HCT116 (cell line): ENCODE results near the gene FOXC2. TPM values are rescaled to one million over a fixed set of nuclear protein-coding genes. Genes with fewer than 3 reads are reported as not detected.

ENCODE experiments used
- ATAC-seq: fragments of 200-7000 bp; cut with Tn5 transposase; 2 replicates; pipeline ENCODE4 v1.9.1; 2020; ENCODE audit warnings: mild to moderate bottlenecking, moderate library complexity
- BruUV-seq: library from RNA; stranded (reverse); fragments of 400-500 nt; replicated peaks from 2 replicates; lab custom pipeline; 2021; lab: Mats Ljungman, UMichigan
- CTCF ChIA-PET: fragments of 300-600 bp; sonication (Branson Sonifier 250); formaldehyde crosslinking; loops from one replicate; lab custom pipeline; 2021; ENCODE audit warnings: antibody characterized with exemption; lab: Charles Lee
- POLR2A ChIA-PET: fragments of 300-600, 350-600 bp; sonication (Branson Sonifier 250); formaldehyde crosslinking; loops from one replicate; lab custom pipeline; 2021; ENCODE audit warnings: antibody characterized with exemption; lab: Charles Lee
- RAD21 ChIA-PET, 2 experiments: fragments of 300-600 bp; sonication (Branson Sonifier 250); formaldehyde crosslinking; loops; one replicate each; lab custom pipeline; 2023; ENCODE audit warnings: low total read pairs in 2 of 2; ENCODE audit not compliant: uncharacterized antibody in 2 of 2, unreplicated experiment in 2 of 2, low non-redundant PET in 1 of 2; lab: Charles Lee
- DNase-seq: peaks from one replicate; pipeline ENCODE4 v3.0.0-alpha.2; 2010; ENCODE audit warnings: low read depth, low spot score
- H2AFZ ChIP-seq: fragments of 200-600 bp; shearing (Covaris generic), sonication (generic); 2 replicates; pipeline ENCODE4 v1.6.1; 2017; ENCODE audit warnings: low read depth, mixed run types, mixed read lengths, antibody characterized with exemption, low read length; ENCODE audit not compliant: poor library complexity, severe bottlenecking
- H3K27ac ChIP-seq: 2 replicates; pipeline ENCODE4 v1.5.1; 2012; ENCODE audit warnings: low read depth, low read length
- H3K27me3 ChIP-seq: fragments of 200-600 bp; sonication (generic); 2 replicates; pipeline ENCODE4 v1.6.1; 2016; ENCODE audit warnings: mixed run types, low read length, mixed read lengths; ENCODE audit not compliant: insufficient read depth
- H3K36me3 ChIP-seq, 2 experiments: fragments of 200-500 bp in 1 of 2; fragments of 200-600 bp in 1 of 2; sonication (Bioruptor generic) in 1 of 2; sonication (generic) in 1 of 2; 2 replicates each; pipeline versions ENCODE4 v1.5.1 to v1.6.1; 2014 to 2016; ENCODE audit warnings: low read length in 2 of 2, inconsistent platforms in 1 of 2, mixed read lengths in 1 of 2, mixed run types in 1 of 2; ENCODE audit not compliant: insufficient read depth in 2 of 2, control insufficient read depth in 1 of 2
- H3K4me1 ChIP-seq, 2 experiments: fragments of 200-600 bp in 1 of 2; sonication (generic) in 1 of 2; 2 replicates each; pipeline versions ENCODE4 v1.5.1 to v1.6.1; 2012 to 2017; ENCODE audit warnings: low read length in 2 of 2, inconsistent platforms in 1 of 2, mild to moderate bottlenecking in 1 of 2, mixed read lengths in 1 of 2, mixed run types in 1 of 2, moderate library complexity in 1 of 2; ENCODE audit not compliant: insufficient read depth in 2 of 2, control insufficient read depth in 1 of 2
- H3K4me2 ChIP-seq: fragments of 200-600 bp; sonication (generic); 2 replicates; pipeline ENCODE4 v1.6.1; 2017; ENCODE audit warnings: mixed run types, low read length, mixed read lengths
- H3K4me3 ChIP-seq, 2 experiments: fragments of 200-600 bp in 1 of 2; sonication (generic) in 1 of 2; replicated peaks in 1 of 2; 2 replicates each; pipeline ENCODE4 v1.5.1; 2011 to 2016; ENCODE audit warnings: low read length in 2 of 2, control low read depth in 1 of 2, low read depth in 1 of 2, mild to moderate bottlenecking in 1 of 2, mixed read lengths in 1 of 2, mixed run types in 1 of 2
- H3K79me2 ChIP-seq: fragments of 200-600 bp; sonication (generic); 2 replicates; pipeline ENCODE4 v1.6.1; 2017; ENCODE audit warnings: mild to moderate bottlenecking, mixed run types, low read length, moderate library complexity, mixed read lengths; ENCODE audit not compliant: insufficient read depth
- H3K9ac ChIP-seq: fragments of 200-600 bp; sonication (generic); 2 replicates; pipeline ENCODE4 v1.6.1; 2016; ENCODE audit warnings: low read length, mixed read lengths
- H3K9me2 ChIP-seq: fragments of 200-600 bp; sonication (generic), shearing (Covaris generic); 2 replicates; pipeline ENCODE4 v1.6.1; 2017; ENCODE audit warnings: mixed run types, mild to moderate bottlenecking, moderate library complexity; ENCODE audit not compliant: insufficient read depth
- H3K9me3 ChIP-seq, 2 experiments: fragments of 200-500 bp in 1 of 2; fragments of 200-600 bp in 1 of 2; sonication (Bioruptor generic) in 1 of 2; sonication (generic) in 1 of 2; 2 replicates each; pipeline ENCODE4 v1.6.1; 2014 to 2017; ENCODE audit warnings: low read length in 2 of 2, mixed read lengths in 2 of 2, inconsistent platforms in 1 of 2, low read depth in 1 of 2, mild to moderate bottlenecking in 1 of 2, mixed run types in 1 of 2, moderate library complexity in 1 of 2; ENCODE audit not compliant: control insufficient read depth in 1 of 2, insufficient read depth in 1 of 2
- H4K20me1 ChIP-seq: fragments of 200-600 bp; sonication (generic), shearing (Covaris generic); 2 replicates; pipeline ENCODE4 v1.6.1; 2017; ENCODE audit warnings: mixed run types, mild to moderate bottlenecking, moderate library complexity; ENCODE audit not compliant: insufficient read depth
- ATF3 ChIP-seq: IDR thresholded peaks from 2 replicates; pipeline ENCODE4 v1.6.1; 2012
- CBX3 ChIP-seq: IDR thresholded peaks from 2 replicates; pipeline ENCODE4 v1.6.1; 2012; ENCODE audit warnings: low read depth
- CEBPB ChIP-seq: IDR thresholded peaks from 2 replicates; pipeline ENCODE4 v1.6.1; 2012; ENCODE audit warnings: low read depth
- EGR1 ChIP-seq: IDR thresholded peaks from 2 replicates; pipeline ENCODE4 v1.6.1; 2012; ENCODE audit warnings: low read depth
- ELF1 ChIP-seq: IDR thresholded peaks from 2 replicates; pipeline ENCODE4 v1.6.1; 2012; ENCODE audit warnings: low read depth, borderline replicate concordance
- EZH2 ChIP-seq: fragments of 200-600 bp; sonication (generic); IDR thresholded peaks from 2 replicates; pipeline ENCODE4 v1.6.1; 2017; ENCODE audit warnings: antibody characterized with exemption, mixed run types
- EZH2phosphoT487 ChIP-seq: fragments of 200-600 bp; IDR thresholded peaks from 2 replicates; pipeline ENCODE4 v1.6.1; 2018; ENCODE audit warnings: antibody characterized with exemption, borderline replicate concordance
- JUND ChIP-seq: IDR thresholded peaks from 2 replicates; pipeline ENCODE4 v1.6.1; 2012
- RAD21 ChIP-seq: IDR thresholded peaks from 2 replicates; pipeline ENCODE4 v1.6.1; 2012; ENCODE audit warnings: low read depth, mild to moderate bottlenecking
- REST ChIP-seq: IDR thresholded peaks from 2 replicates; pipeline ENCODE4 v1.6.1; 2012; ENCODE audit warnings: low read depth
- SIN3A ChIP-seq: IDR thresholded peaks from 2 replicates; pipeline ENCODE4 v1.6.1; 2012; ENCODE audit warnings: low read depth
- SP1 ChIP-seq: IDR thresholded peaks from 2 replicates; pipeline ENCODE4 v1.6.1; 2012; ENCODE audit warnings: low read depth
- SRF ChIP-seq: IDR thresholded peaks from 2 replicates; pipeline ENCODE4 v1.6.1; 2012; ENCODE audit warnings: low read depth
- TCF7L2 ChIP-seq: IDR thresholded peaks from 2 replicates; pipeline ENCODE4 v1.7.0; 2011; ENCODE audit warnings: borderline replicate concordance, inconsistent platforms; ENCODE audit not compliant: insufficient read depth, insufficient read length; ENCODE audit errors: extremely low read depth
- ZBTB33 ChIP-seq: IDR thresholded peaks from 2 replicates; pipeline ENCODE4 v1.6.1; 2011; ENCODE audit warnings: mild to moderate bottlenecking, low read length, moderate library complexity; ENCODE audit not compliant: insufficient replicate concordance; ENCODE audit errors: extremely low read depth
- ZFX ChIP-seq: fragments of 450-650 bp; IDR thresholded peaks from 2 replicates; pipeline ENCODE4 v1.6.1; 2017
- intact Hi-C: fragments of 100-400 bp; cut with micrococcal nuclease; formaldehyde crosslinking; loops from 2 replicates; pipeline ENCODE4 v1.10.0; 2022
- total RNA-seq: library from RNA; stranded (reverse); gene quantifications from one replicate; pipeline ENCODE4 v1.2.1, GENCODE V29; 2021; ENCODE audit not compliant: unreplicated experiment

Gene FOXC2
- total RNA-seq, 1 experiment from 2014 or later = 0.22 TPM

GRCh38 chr16:86604436-86605193 lies 38.0 kb downstream of the FOXC2 start:
- RAD21 ChIA-PET = no interaction called here
- Histone ChIP-seq H3K9me3 (no peaks in the 10 kb centered on the region), H3K79me2 (no peaks in the 10 kb centered on the region), H3K4me3 (no peak overlapping the region), H2AFZ (no peak overlapping the region), H3K36me3 (no peaks in the 10 kb centered on the region), H3K4me2 (no peak overlapping the region), H3K27me3 (0 out of 2 replicates have a peak, but pooled peaks cover 5% of the 10 kb centered on the region), H3K9me2 (no peaks in the 10 kb centered on the region), H3K9ac (no peak overlapping the region), H3K27ac (no peak overlapping the region), H3K4me1 (no peaks in the 10 kb centered on the region), H4K20me1 (no peaks in the 10 kb centered on the region)
- ATAC-seq (peak; percentile 67; the same call in 1 of the 2 replicates), DNase-seq (no peak)
- no TSS peak for BruUV-seq
- CTCF ChIA-PET = no interaction called here
- TF ChIP-seq SP1 (no peak), ZFX (no peak), CEBPB (no peak), EZH2phosphoT487 (no peak), CBX3 (no peak), EZH2 (no peak), ATF3 (no peak), SIN3A (no peak), REST (no peak), EGR1 (no peak), TCF7L2 (no peak), JUND (no peak), ZBTB33 (no peak), SRF (no peak), RAD21 (no peak), ELF1 (no peak)
- POLR2A ChIA-PET = no interaction called here
- intact Hi-C loops = no loop called here
